CD14-positive monocyte (primary cell): ENCODE results near the gene PRSS48. TPM values are rescaled to one million over a fixed set of nuclear protein-coding genes. Genes with fewer than 3 reads are reported as not detected.

ENCODE experiments used
- DNase-seq, 3 donors: peaks; one replicate each; pipeline ENCODE4 v3.0.0-alpha.2; 2011 to 2022
- H2AFZ ChIP-seq: 2 replicates; pipeline ENCODE4 v1.6.0; 2012; ENCODE audit warnings: mild to moderate bottlenecking, low read depth, low read length, inconsistent platforms; ENCODE audit not compliant: insufficient read depth, poor library complexity, severe bottlenecking
- H3K27ac ChIP-seq, 2 donors: 1 replicate in 1 of 2; 2 replicates in 1 of 2; pipeline ENCODE4 v1.5.1; 2012 to 2013; ENCODE audit warnings: low read length in 2 of 2, control low read depth in 1 of 2, inconsistent platforms in 1 of 2, low read depth in 1 of 2, mild to moderate bottlenecking in 1 of 2
- H3K27me3 ChIP-seq, 2 donors: one replicate each; pipeline versions ENCODE4 v1.6.0 to v1.6.1; 2011 to 2013; ENCODE audit warnings: low read length in 2 of 2; ENCODE audit not compliant: control insufficient read depth in 2 of 2, insufficient read depth in 2 of 2
- H3K36me3 ChIP-seq, 2 donors: replicated peaks in 1 of 2; 1 replicate in 1 of 2; 2 replicates in 1 of 2; pipeline versions ENCODE4 v1.5.1 to v1.6.1; 2012 to 2013; ENCODE audit warnings: low read length in 2 of 2, control low read depth in 1 of 2, inconsistent platforms in 1 of 2, mild to moderate bottlenecking in 1 of 2; ENCODE audit not compliant: insufficient read depth in 2 of 2, control insufficient read depth in 1 of 2
- H3K4me1 ChIP-seq, 2 donors: 1 replicate in 1 of 2; 2 replicates in 1 of 2; pipeline versions ENCODE4 v1.5.1 to v1.6.1; 2012 to 2013; ENCODE audit warnings: low read length in 2 of 2, control low read depth in 1 of 2, inconsistent platforms in 1 of 2, mild to moderate bottlenecking in 1 of 2, moderate library complexity in 1 of 2; ENCODE audit not compliant: insufficient read depth in 2 of 2, control insufficient read depth in 1 of 2
- H3K4me2 ChIP-seq: replicated peaks from 2 replicates; pipeline ENCODE3; 2012; ENCODE audit warnings: low read length, moderate library complexity, mild to moderate bottlenecking; ENCODE audit not compliant: poor library complexity, severe bottlenecking; ENCODE audit errors: extremely low read depth
- H3K4me3 ChIP-seq, 3 experiments: fragments of 200-600 bp in 1 of 3; sonication (generic) in 1 of 3; replicated peaks in 1 of 3; 1 replicate in 2 of 3; 2 replicates in 1 of 3; pipeline ENCODE4 v1.5.1; 2011 to 2013; ENCODE audit warnings: low read length in 3 of 3, mild to moderate bottlenecking in 3 of 3, control low read depth in 2 of 3, low read depth in 2 of 3, inconsistent platforms in 1 of 3, moderate library complexity in 1 of 3
- H3K79me2 ChIP-seq: 2 replicates; pipeline ENCODE4 v1.6.0; 2012; ENCODE audit warnings: mild to moderate bottlenecking, control low read depth, inconsistent platforms, low read length, moderate library complexity; ENCODE audit not compliant: insufficient read depth
- H3K9ac ChIP-seq: 2 replicates; pipeline ENCODE4 v1.6.0; 2017; ENCODE audit warnings: low read length, mild to moderate bottlenecking; ENCODE audit not compliant: insufficient read depth, poor library complexity, severe bottlenecking
- H3K9me3 ChIP-seq, 2 donors: replicated peaks in 1 of 2; 1 replicate in 1 of 2; 2 replicates in 1 of 2; pipeline versions ENCODE4 v1.5.1 to v1.6.1; 2012 to 2013; ENCODE audit warnings: low read length in 2 of 2, control low read depth in 1 of 2; ENCODE audit not compliant: control insufficient read depth in 1 of 2, insufficient read depth in 1 of 2
- H4K20me1 ChIP-seq: 2 replicates; pipeline ENCODE4 v1.6.0; 2012; ENCODE audit warnings: mild to moderate bottlenecking, low read length, control low read depth, moderate library complexity; ENCODE audit not compliant: insufficient read depth
- H3K27ac Mint-ChIP-seq, 7 donors: one replicate each; pipeline ENCODE4 v1.8.0; 2020; ENCODE audit warnings: mild to moderate bottlenecking in 7 of 7, mixed read lengths in 7 of 7, moderate library complexity in 6 of 7, inconsistent platforms in 2 of 7
- H3K27me3 Mint-ChIP-seq, 3 donors: one replicate each; pipeline ENCODE4 v1.8.0; 2021 to 2022; ENCODE audit warnings: low read depth in 3 of 3, mild to moderate bottlenecking in 3 of 3, mixed read lengths in 3 of 3, moderate library complexity in 3 of 3, inconsistent platforms in 1 of 3
- H3K36me3 Mint-ChIP-seq, 2 donors: one replicate each; pipeline ENCODE4 v1.8.0; 2020; ENCODE audit warnings: mixed read lengths in 2 of 2, inconsistent platforms in 1 of 2, mild to moderate bottlenecking in 1 of 2
- H3K4me1 Mint-ChIP-seq: one replicate; pipeline ENCODE4 v1.8.0; 2020; ENCODE audit warnings: mild to moderate bottlenecking, mixed read lengths
- H3K4me3 Mint-ChIP-seq, 2 donors: one replicate each; pipeline ENCODE4 v1.8.0; 2020; ENCODE audit warnings: mild to moderate bottlenecking in 2 of 2, mixed read lengths in 2 of 2, moderate library complexity in 1 of 2
- H3K9me3 Mint-ChIP-seq, 7 donors: one replicate each; pipeline ENCODE4 v1.8.0; 2020 to 2022; ENCODE audit warnings: mixed read lengths in 7 of 7, mild to moderate bottlenecking in 6 of 7, moderate library complexity in 6 of 7, inconsistent platforms in 2 of 7
- WGBS: methylation state at CpG from one replicate; pipeline ENCODE4 v1.1.5; 2013; ENCODE audit warnings: missing lambda C conversion rate; ENCODE audit not compliant: insufficient coverage; 5-methylcytosine and 5-hydroxymethylcytosine counted together
- intact Hi-C, 2 donors: fragments of 100-400 bp; cut with micrococcal nuclease; formaldehyde crosslinking; loops; one replicate each; pipeline versions ENCODE4 v1.15.0 to v1.15.1; 2023
- polyA plus RNA-seq, 3 donors: library from polyadenylated mRNA; depleted of rRNA in 1 of 3; unstranded in 2 of 3; stranded (reverse) in 1 of 3; fragments of 300-500 nt in 2 of 3; fragments of >200 nt in 1 of 3; fragmentation: Illumina TruSeq in 2 of 3; gene quantifications; 1 replicate in 2 of 3; 2 replicates in 1 of 3; pipeline ENCODE4 v1.2.3, GENCODE V29; 2012 to 2021
- TF ChIP-seq, protein P1 (sequence below): fragments of 200-600 bp; IDR thresholded peaks from one replicate; pipeline ENCODE4 v1.8.0; 2022; ENCODE audit warnings: antibody characterized with exemption, mild to moderate bottlenecking

Gene PRSS48
- polyA plus RNA-seq, 3 donors: not detected

DNA sequence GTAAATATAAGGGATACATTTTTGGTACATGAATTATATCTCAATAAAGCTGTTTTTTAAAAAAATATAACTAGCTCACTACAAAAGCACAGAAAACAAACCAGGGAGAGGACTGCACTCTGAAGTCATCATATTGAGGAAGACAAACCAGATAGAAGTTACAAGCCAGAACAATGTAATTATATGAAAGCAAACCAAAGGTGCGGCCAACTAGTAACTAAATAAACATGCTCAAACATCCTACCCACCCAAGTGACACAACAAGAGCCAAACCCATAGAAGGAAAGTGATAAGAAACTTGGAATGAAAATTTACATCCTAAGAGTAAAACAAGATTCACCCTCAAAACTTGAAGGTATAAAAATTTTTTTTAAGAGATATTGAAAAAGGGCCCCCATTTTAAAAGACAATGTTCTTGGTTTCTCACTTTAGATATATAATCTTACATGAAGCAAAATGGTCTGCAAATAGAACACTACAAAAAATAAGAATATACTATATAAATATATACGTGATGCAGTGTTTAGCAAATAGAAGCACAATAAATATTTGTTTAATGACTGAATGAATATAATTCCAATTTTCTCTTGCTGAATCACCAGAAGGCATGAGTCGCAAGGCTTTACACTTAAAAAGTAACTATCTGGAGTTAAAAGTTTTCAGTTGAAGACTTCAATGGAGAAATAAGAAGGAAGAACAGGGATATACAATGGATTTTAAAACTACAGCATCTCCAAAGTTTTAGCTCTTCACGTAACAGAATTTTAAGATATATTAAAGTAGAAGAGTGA lies 52.5 kb downstream of the PRSS48 start:
- no CpG with 5 or more reads among the region's 4 CpGs for WGBS

DNA sequence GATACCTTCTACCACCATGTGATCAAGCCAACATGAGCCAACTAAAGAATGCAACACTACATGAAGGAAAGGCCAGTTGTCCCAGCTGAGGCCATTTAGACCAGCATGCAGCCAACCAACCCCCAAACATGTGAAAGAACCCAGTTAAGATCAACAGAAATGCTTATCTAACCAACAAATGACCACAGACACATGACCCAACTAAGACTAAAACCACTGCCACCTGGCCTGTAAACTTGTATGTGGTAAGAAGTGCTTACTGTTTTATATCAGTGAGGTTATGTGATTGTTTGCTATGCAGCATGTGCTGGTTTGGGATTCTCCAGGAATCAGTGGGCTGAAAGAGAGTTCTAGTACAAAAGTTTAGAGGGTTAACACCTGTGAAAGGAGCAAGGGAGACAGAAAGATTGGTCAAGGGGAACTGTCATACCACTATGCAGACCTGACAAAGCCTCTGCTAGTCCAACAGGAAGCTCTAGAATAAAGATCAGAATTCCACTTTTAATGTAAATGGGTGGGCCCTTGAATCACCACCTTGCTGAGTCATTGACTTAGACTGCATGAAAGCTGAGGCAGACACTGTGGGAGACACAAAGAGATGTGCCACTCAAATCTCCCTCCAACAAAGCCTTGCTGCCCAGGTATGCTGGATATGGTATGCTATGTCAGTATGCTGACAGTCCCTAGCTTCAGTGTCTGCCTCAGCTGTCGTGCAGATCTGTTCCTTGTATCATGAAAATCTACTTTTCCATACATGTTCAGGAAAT lies 54.5 kb downstream of the PRSS48 start:
- TF ChIP-seq, protein P1, sequence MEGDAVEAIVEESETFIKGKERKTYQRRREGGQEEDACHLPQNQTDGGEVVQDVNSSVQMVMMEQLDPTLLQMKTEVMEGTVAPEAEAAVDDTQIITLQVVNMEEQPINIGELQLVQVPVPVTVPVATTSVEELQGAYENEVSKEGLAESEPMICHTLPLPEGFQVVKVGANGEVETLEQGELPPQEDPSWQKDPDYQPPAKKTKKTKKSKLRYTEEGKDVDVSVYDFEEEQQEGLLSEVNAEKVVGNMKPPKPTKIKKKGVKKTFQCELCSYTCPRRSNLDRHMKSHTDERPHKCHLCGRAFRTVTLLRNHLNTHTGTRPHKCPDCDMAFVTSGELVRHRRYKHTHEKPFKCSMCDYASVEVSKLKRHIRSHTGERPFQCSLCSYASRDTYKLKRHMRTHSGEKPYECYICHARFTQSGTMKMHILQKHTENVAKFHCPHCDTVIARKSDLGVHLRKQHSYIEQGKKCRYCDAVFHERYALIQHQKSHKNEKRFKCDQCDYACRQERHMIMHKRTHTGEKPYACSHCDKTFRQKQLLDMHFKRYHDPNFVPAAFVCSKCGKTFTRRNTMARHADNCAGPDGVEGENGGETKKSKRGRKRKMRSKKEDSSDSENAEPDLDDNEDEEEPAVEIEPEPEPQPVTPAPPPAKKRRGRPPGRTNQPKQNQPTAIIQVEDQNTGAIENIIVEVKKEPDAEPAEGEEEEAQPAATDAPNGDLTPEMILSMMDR: no peak
- H2AFZ ChIP-seq: no peak overlapping the region
- intact Hi-C loops: no loop called here
- H3K9ac ChIP-seq: no peak overlapping the region
- Mint-ChIP-seq H3K4me3 (no peak overlapping the region), H3K27me3 (peaks cover 8 to 22% (median 21%) of the 10 kb centered on the region in 3 donors), H3K9me3 (peaks cover 0 to 7% (median 2%) of the 10 kb centered on the region in 7 donors), H3K27ac (no peak overlapping the region), H3K4me1 (no peaks in the 10 kb centered on the region), H3K36me3 (no peaks in the 10 kb centered on the region)
- H3K4me1 ChIP-seq: no peaks in the 10 kb centered on the region
- no peak overlapping the region for H3K4me2 ChIP-seq
- peaks cover 8 to 15% of the 10 kb centered on the region in 2 donors for H3K27me3 ChIP-seq
- WGBS: 89% methylated on average over 1 of the region's 1 CpG
- no peak overlapping the region for H3K4me3 ChIP-seq
- H3K36me3 ChIP-seq: no peaks in the 10 kb centered on the region
- no peak for DNase-seq
- no peaks in the 10 kb centered on the region for H3K79me2 ChIP-seq
- no peaks in the 10 kb centered on the region for H4K20me1 ChIP-seq
- no peak overlapping the region for H3K27ac ChIP-seq
- peaks cover 0 to 7% of the 10 kb centered on the region in 2 donors for H3K9me3 ChIP-seq

More for the DNA sequence above, 52.5 kb downstream of the PRSS48 start:
- intact Hi-C loops: no loop called here
- no peak overlapping the region for H3K4me3 ChIP-seq
- H3K9ac ChIP-seq: no peak overlapping the region
- DNase-seq: no peak
- no peak overlapping the region for H3K27ac ChIP-seq
- peaks cover 0 to 16% of the 10 kb centered on the region in 2 donors for H3K9me3 ChIP-seq
- no peak overlapping the region for H3K4me3 Mint-ChIP-seq
- H3K36me3 ChIP-seq: no peaks in the 10 kb centered on the region
- H2AFZ ChIP-seq: no peak overlapping the region
- peaks cover 0 to 10% of the 10 kb centered on the region in 2 donors for H3K4me1 ChIP-seq
- no peak overlapping the region for H3K27ac Mint-ChIP-seq
- H3K79me2 ChIP-seq: no peaks in the 10 kb centered on the region
- peaks cover 0 to 19% (median 9%) of the 10 kb centered on the region in 7 donors for H3K9me3 Mint-ChIP-seq
- H3K27me3 ChIP-seq: peaks cover 23 to 32% of the 10 kb centered on the region in 2 donors
- TF ChIP-seq, protein P1: no peak
- no peaks in the 10 kb centered on the region for H3K36me3 Mint-ChIP-seq
- H3K4me2 ChIP-seq: no peak overlapping the region
- H4K20me1 ChIP-seq: no peaks in the 10 kb centered on the region
- H3K27me3 Mint-ChIP-seq: peaks cover 24 to 39% (median 31%) of the 10 kb centered on the region in 3 donors
- H3K4me1 Mint-ChIP-seq: peaks cover 7% of the 10 kb centered on the region
